GM23338 (cell line): ENCODE measurements around the gene CYB5D1.

ENCODE experiments used
- CREB1 ChIP-seq: fragments of 250-450 bp; sonication (Bioruptor Pico); IDR thresholded peaks from 2 replicates; pipeline ENCODE4 v1.5.0; 2020; ENCODE audit warnings: low read depth, mild to moderate bottlenecking, moderate library complexity
- EZH2 ChIP-seq: fragments of 200-600 bp; sonication (generic); IDR thresholded peaks from one replicate; pipeline ENCODE4 v1.8.0; 2017; ENCODE audit warnings: antibody characterized with exemption, mild to moderate bottlenecking, low read depth; ENCODE audit not compliant: unreplicated experiment
- POLR2AphosphoS5 ChIP-seq: IDR thresholded peaks from 2 replicates; pipeline ENCODE4 v1.6.1; 2016; ENCODE audit warnings: antibody characterized with exemption, low read depth

DNA sequence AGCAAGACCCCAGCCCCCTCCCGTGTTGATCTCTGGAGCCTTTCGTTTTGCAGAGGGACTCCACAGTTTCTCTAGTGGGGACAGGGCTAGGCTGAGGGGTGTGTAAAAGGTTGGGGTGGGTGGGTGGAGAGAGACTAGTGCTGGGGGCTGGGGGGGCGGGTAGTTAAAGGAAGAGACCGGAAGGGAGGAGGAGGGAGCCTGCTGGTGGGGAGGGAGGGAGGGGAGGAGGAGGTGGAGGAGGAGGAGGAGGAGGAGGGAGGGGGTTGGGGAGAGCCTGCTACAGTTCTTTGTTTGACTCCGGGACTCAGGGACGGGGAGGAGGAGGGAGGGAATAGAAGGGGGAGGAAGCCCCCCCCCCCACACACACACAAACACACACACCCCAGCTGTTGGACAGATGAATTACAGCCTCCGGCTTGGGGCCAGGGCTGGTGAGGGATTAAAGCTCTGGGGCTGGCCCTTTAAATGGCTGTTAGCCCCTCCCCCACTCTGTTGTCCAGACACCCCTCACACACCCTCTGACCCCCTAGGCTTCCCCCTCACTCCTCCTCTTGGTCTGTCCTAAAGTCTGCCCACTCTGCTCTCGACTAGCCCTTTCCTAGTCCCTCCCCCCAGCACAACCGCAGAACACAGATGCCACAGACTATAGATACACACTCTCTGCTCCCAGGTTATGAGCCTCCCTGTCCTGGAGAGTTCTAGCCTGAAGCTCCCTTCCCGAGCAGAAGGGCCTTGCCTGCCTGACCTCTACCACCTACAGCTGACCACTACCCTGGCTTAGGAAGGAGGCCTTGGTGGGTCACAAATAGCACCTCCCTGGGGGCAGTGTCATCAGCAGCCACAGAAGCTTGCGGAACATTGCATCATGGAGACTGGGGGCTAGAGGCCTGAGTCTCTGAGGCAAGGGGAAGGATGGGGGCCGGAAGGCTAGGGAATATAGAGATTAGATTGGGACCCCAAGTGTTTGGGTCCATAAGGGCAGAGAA lies 19.4 kb upstream of the CYB5D1 start:
- TF ChIP-seq EZH2 (peak; percentile 41), CREB1 (CRISPR knock-in tag) (no peak), POLR2AphosphoS5 (no peak)
